Tibial nerve (tissue), 4 donors: Measurements from ENCODE around the gene ADAMTS12. TPM values are rescaled to one million over a fixed set of nuclear protein-coding genes. Genes with fewer than 3 reads are reported as not detected.

Experiments
- DNase-seq, 2 donors: peaks; one replicate each; pipeline ENCODE4 v3.0.0-alpha.2; 2019; ENCODE audit warnings: low spot score in 2 of 2
- H3K27ac ChIP-seq, 4 donors: fragments of 200-600 bp; sonication (generic) in 3 of 4; one replicate each; pipeline ENCODE4 v1.5.1; 2017 to 2019; ENCODE audit warnings: mild to moderate bottlenecking in 1 of 4
- H3K27me3 ChIP-seq, 2 donors: fragments of 200-600 bp; sonication (generic) in 1 of 2; one replicate each; pipeline versions ENCODE4 v1.5.1 to v1.6.0; 2017 to 2019
- H3K36me3 ChIP-seq, 3 donors: fragments of 200-600 bp; sonication (generic); one replicate each; pipeline ENCODE4 v1.5.1; 2018 to 2019
- H3K4me1 ChIP-seq, 4 donors: fragments of 200-600 bp; sonication (generic) in 3 of 4; one replicate each; pipeline ENCODE4 v1.5.1; 2017 to 2019
- H3K4me3 ChIP-seq, 4 donors: fragments of 200-600 bp; sonication (generic) in 3 of 4; one replicate each; pipeline ENCODE4 v1.5.1; 2017 to 2019; ENCODE audit warnings: mild to moderate bottlenecking in 1 of 4, moderate library complexity in 1 of 4
- H3K9me3 ChIP-seq, 4 donors: fragments of 200-600 bp; sonication (generic) in 3 of 4; one replicate each; pipeline ENCODE4 v1.5.1; 2017 to 2019
- CTCF ChIP-seq, 5 experiments: fragments of 200-600 bp in 3 of 5; fragments of 450-650 bp in 2 of 5; sonication (generic) in 3 of 5; IDR thresholded peaks; one replicate each; pipeline ENCODE4 v1.5.1; 2016 to 2019; ENCODE audit warnings: antibody characterized with exemption in 5 of 5, mild to moderate bottlenecking in 3 of 5, moderate library complexity in 2 of 5
- EP300 ChIP-seq, 2 donors: sonication (generic); formaldehyde crosslinking; IDR thresholded peaks; one replicate each; pipeline ENCODE4 v1.6.1; 2017; ENCODE audit warnings: antibody characterized with exemption in 2 of 2, mild to moderate bottlenecking in 1 of 2
- POLR2A ChIP-seq, 2 donors: fragments of 450-650 bp; IDR thresholded peaks; one replicate each; pipeline ENCODE4 v1.6.1; 2017; ENCODE audit warnings: antibody characterized with exemption in 2 of 2, mild to moderate bottlenecking in 2 of 2, moderate library complexity in 2 of 2
- WGBS, 2 donors: methylation state at CpG; one replicate each; pipeline ENCODE4 v1.1.5; 2018; 5-methylcytosine and 5-hydroxymethylcytosine counted together
- small RNA-seq: library from RNA; depleted of rRNA; stranded (forward); fragments of <200 nt; gene quantifications from one replicate; pipeline ENCODE3, GENCODE V24; 2016
- total RNA-seq, 4 donors: library from RNA; depleted of rRNA; stranded (reverse); fragments of >200 nt; gene quantifications; one replicate each; pipeline ENCODE4 v1.1.0, GENCODE V29; 2016

The ADAMTS12 gene
- total RNA-seq, 4 donors from 2014 or later, result 7.1 to 10.4 (median 9.7) TPM

DNA sequence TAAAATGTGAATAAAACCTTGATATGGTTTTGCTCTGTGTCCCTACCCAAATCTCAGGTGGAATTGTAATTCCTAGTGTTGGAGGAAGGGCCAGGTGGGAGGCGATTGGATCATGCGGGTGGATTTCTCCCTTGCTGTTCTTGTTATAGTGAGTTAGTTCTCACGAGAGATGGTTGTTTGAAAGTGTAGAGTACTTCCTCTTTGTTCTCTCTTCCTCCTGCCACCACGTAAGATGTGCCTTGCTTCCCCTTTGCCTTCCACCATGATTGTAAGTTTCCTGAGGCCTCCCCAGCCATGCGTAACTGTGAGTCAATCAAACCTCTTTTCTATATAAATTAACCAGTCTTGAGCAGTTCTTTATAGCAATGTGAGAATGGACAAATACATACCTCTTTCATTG is 416.1 kb downstream of the ADAMTS12 start:
- WGBS, 2 donors, result 86 to 95% methylated on average over 5 of the region's 5 CpGs
- Histone ChIP-seq H3K36me3 (peaks cover 0 to 90% (median 0%) of the 10 kb centered on the region in 3 donors), H3K4me3 (no peak overlapping the region), H3K4me1 (no peaks in the 10 kb centered on the region), H3K27ac (no peak overlapping the region), H3K9me3 (no peaks in the 10 kb centered on the region), H3K27me3 (no peaks in the 10 kb centered on the region)
- no peak for TF ChIP-seq CTCF (IDR thresholded peaks at IDR 0.05)
- no peak for TF ChIP-seq POLR2A (IDR thresholded peaks at IDR 0.05)
- TF ChIP-seq EP300 (IDR thresholded peaks at IDR 0.05), result no peak
- no peak for DNase-seq

GRCh38 chr5:33474931-33475499 is 416.8 kb downstream of the ADAMTS12 start:
- H3K4me1 ChIP-seq, result no peaks in the 10 kb centered on the region
- no peaks in the 10 kb centered on the region for H3K9me3 ChIP-seq
- no peak for TF ChIP-seq CTCF (IDR thresholded peaks at IDR 0.05)
- TF ChIP-seq POLR2A (IDR thresholded peaks at IDR 0.05), result no peak
- no peak for TF ChIP-seq EP300 (IDR thresholded peaks at IDR 0.05)
- peaks cover 0 to 91% (median 0%) of the 10 kb centered on the region in 3 donors for H3K36me3 ChIP-seq
- no peak for DNase-seq
- WGBS, 2 donors, result 97 to 99% methylated on average over 3 of the region's 3 CpGs
- H3K27me3 ChIP-seq, result no peaks in the 10 kb centered on the region
- no peak overlapping the region for H3K27ac ChIP-seq
- H3K4me3 ChIP-seq, result no peak overlapping the region

- no peak overlapping the region for H3K27ac ChIP-seq
- no peaks in the 10 kb centered on the region for H3K27me3 ChIP-seq
- H3K36me3 ChIP-seq, result peaks cover 0 to 91% (median 0%) of the 10 kb centered on the region in 3 donors
- 90 to 96% methylated on average over 2 of the region's 2 CpGs for WGBS, 2 donors
- DNase-seq, result no peak
- H3K4me3 ChIP-seq, result no peak overlapping the region
- H3K9me3 ChIP-seq, result no peaks in the 10 kb centered on the region
- no peaks in the 10 kb centered on the region for H3K4me1 ChIP-seq
- TF ChIP-seq CTCF (IDR thresholded peaks at IDR 0.05) (no peak), EP300 (IDR thresholded peaks at IDR 0.05) (no peak), POLR2A (IDR thresholded peaks at IDR 0.05) (no peak)
These were observed 417.8 kb downstream of the ADAMTS12 start for GRCh38 chr5:33474004-33474403.

Small RNAs within 50 kb of the gene (small RNA-seq; reads per million reads assigned to genes)
- gene RNU6-923P, result not detected

Other genes starting within 250 kb of the ADAMTS12 start
- not detected for gene RXFP3, start 44.4 kb upstream of the ADAMTS12 start, total RNA-seq
- gene SLC45A2, start 92.7 kb upstream of the ADAMTS12 start, total RNA-seq, result not detected
- 10 to 100 TPM in 1 of 4 donors, 1 to 10 TPM in 3; 3.7 to 10.7 (median 7.5) TPM for gene AMACR, start 116.1 kb upstream of the ADAMTS12 start, total RNA-seq
- gene C1QTNF3, start 151.2 kb upstream of the ADAMTS12 start, total RNA-seq, result 1 to 10 TPM; 5.0 to 9.4 (median 7.0) TPM